HG03280 (cell line): ENCODE results near the gene FOXL3.
"Not testable (repeated sequence)": the region's sequence is repeated elsewhere in the genome, so short reads cannot be mapped to it uniquely, and the experiment has no call there.

ENCODE experiments used
- ATAC-seq: cut with Tn5 transposase; IDR thresholded peaks from one replicate; pipeline ENCODE4 v1.9.1; 2021; ENCODE audit warnings: mild to moderate bottlenecking, moderate library complexity; ENCODE audit not compliant: unreplicated experiment

Gene FOXL3

GRCh38 chr7:289756-290553 is at the start of gene FOXL3:
Gene FOXL3 (plus strand): TSS chr7:290170. CDS start chr7:290170, 0 bp downstream.
- no peak for ATAC-seq

- ATAC-seq, result no peak
Observed at GRCh38 chr7:240887-241421, 49.0 kb upstream of the FOXL3 start.

GRCh38 chr7:241513-241912 is 48.5 kb upstream of the FOXL3 start:
- ATAC-seq, result no peak

GRCh38 chr7:242826-243579 is 47.0 kb upstream of the FOXL3 start:
- not testable (repeated sequence) for ATAC-seq

DNA sequence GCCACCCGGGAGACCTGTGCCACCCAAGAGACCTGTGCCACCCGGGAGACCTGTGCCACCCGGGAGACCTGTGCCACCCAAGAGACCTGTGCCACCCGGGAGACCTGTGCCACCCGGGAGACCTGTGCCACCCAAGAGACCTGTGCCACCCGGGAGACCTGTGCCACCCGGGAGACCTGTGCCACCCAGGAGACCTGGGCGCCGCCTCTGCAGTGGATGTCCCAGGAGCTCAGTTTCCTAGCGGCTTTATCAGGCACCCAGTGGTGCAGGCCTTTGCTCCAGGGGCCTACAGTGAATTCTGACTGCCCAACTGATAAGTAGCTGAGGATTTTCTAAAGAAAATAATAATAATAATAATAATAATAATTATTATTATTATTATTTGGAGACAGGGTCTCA is 46.4 kb upstream of the FOXL3 start:
- ATAC-seq, result not testable (repeated sequence)

DNA sequence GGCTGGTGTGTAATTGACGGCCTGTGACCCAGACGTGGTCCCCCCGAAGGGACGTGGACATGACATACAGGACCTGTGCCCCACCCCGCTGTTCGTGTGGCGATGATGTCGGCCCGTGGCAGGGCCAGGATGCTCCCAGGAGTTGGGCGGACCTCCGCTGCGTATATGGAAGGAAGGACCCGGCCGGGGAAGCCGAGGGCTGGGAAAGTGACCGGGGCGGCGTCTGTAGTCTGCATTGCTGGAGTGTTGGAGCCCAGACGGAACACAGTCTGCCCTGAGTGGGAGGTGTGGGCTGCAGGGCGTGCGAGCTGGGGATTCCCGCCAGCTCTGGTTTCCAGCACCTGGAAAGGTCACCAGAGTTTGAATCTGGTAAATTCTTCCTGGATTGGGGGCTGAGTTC is 45.0 kb upstream of the FOXL3 start:
- no peak for ATAC-seq

GRCh38 chr7:245574-246295 is 44.2 kb upstream of the FOXL3 start:
- no peak for ATAC-seq

- no peak for ATAC-seq
Observed at GRCh38 chr7:246451-246850, 43.5 kb upstream of the FOXL3 start.

DNA sequence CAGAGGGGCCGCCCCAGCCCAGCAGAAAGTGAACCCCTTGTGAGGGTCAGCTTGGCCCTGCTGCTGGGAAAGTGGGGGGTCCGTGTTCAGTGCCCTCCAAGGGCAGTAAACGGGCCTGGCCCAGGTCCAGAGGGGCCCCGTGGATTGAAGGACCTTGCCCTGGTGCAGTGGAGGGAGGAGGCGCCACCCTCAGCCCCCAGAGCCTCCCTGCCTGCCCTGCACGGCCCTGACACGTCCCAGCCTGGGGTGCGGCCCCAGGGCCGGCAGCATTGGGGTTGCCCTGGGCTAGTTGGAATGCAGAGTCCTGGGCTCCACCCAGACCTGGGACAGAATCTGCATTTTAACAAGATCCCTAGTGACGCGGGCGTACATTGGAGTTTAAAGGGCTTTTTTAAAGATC is 42.8 kb upstream of the FOXL3 start:
- ATAC-seq, result no peak

- ATAC-seq, result no peak
Observed at GRCh38 chr7:247636-248035, 42.3 kb upstream of the FOXL3 start.

DNA sequence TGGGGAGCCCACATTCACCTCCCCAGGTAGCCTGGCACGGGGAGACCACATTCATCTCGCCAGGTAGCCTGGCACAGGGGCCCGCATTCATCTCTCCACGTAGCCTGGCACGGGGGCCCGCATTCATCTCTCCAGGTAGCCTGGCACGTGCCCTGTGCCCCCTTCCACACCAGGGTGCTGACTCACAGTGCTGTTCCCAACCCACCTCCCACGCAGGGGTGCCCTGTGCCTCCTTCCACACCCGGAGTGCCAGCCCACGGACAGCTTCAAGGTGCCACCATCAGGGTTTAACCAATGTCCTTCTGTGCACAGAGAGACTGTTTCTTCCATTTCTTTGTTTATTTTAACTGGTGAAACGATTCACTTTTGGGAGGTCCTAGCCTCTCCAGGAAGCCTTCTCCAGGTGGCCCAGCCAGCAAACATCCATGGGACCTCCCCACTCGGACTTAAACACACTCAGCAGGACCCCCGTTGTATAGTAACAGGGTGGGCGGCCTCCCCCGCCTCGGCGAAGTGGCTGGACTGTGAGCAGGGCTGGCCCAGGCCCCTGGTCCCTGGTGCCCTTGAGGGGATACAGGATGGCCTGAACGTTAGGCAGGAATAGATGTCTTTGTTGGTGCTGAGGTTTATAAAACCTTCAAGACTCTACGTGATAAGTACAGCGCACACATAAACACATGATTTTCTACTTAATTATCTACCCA is 41.1 kb upstream of the FOXL3 start:
- ATAC-seq, result no peak

- ATAC-seq, result no peak
Observed at GRCh38 chr7:249989-250388, 40.0 kb upstream of the FOXL3 start.

- ATAC-seq, result no peak
Observed at GRCh38 chr7:250523-250922, 39.4 kb upstream of the FOXL3 start.

- no peak for ATAC-seq
Observed at GRCh38 chr7:251005-251404, 39.0 kb upstream of the FOXL3 start.

- no peak for ATAC-seq
Observed at GRCh38 chr7:251446-252175, 38.4 kb upstream of the FOXL3 start.

GRCh38 chr7:252216-252965 is 37.6 kb upstream of the FOXL3 start:
- no peak for ATAC-seq

GRCh38 chr7:252981-253380 is 37.0 kb upstream of the FOXL3 start:
- no peak for ATAC-seq

DNA sequence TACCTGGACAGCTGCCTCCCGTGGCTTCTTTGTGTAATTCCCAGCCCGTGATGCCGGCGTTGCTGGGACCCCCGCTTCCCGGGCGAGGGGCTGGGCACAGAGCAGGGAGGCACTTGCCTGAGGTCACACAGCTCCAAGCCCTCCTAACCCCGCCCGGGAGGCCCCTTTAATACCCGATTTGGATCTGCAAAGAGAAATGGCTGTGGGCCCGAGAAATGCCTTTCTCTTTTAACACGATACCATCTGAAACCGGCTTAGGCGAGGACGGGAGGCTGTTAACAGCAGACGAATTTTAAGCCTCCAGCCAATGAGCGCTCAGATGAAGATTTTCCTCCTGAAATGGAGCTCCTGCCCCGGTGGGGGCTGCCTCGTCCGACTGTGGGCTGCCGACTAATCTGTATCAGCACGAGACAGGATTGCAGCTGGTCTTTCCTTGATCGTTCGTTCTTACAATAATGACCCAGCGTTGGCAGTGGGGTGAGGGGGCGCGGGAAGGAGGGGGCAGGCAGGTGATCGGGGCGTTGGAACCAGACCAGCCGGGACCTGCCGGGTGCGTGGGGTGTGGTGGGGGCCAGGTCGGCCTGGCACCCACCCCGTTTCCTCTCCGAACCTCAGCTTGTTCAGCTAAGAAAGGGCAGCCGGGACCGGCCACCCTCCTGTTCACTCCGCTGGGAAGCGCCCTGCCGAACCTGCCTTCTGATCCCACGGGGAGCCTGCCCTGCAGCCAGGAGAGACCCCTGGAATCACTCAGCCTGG is 36.2 kb upstream of the FOXL3 start:
- no peak for ATAC-seq
